ENCODE results near the gene MAB21L1.

DNA sequence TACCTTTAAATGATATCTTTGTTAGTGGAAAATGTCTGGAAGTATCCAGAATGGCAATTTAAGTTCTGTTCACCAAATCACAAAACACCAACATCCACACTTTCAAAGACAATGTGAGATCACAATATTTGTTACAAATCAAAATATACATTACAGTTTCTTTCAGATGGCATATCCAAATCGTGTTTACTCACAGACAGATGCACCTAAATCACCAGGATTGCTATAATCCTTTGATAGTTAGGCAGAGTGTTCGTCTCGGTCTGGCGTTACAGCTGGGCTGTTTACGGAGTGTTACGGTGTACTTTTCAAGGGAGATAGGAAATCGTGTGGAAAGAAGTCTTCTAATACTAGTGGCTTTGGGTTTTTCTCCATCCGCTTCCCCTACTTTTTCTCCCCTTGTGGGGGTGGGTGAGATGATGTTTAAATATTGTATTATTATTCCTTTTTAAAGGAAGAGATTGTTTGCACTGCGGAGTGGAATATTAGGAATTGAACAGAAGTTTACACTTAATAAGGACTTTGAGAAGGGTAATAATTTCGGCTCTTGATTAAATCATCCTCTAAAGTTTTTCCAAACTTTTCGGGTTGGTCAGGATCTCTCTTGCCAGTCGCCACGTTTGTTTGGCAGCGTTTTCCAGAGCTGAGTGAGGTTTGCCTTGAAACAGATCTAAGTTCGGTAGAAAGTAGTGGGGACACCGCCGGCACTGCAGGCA lies 1.8 kb downstream of the MAB21L1 start:
- TF ChIP-seq, protein P1, sequence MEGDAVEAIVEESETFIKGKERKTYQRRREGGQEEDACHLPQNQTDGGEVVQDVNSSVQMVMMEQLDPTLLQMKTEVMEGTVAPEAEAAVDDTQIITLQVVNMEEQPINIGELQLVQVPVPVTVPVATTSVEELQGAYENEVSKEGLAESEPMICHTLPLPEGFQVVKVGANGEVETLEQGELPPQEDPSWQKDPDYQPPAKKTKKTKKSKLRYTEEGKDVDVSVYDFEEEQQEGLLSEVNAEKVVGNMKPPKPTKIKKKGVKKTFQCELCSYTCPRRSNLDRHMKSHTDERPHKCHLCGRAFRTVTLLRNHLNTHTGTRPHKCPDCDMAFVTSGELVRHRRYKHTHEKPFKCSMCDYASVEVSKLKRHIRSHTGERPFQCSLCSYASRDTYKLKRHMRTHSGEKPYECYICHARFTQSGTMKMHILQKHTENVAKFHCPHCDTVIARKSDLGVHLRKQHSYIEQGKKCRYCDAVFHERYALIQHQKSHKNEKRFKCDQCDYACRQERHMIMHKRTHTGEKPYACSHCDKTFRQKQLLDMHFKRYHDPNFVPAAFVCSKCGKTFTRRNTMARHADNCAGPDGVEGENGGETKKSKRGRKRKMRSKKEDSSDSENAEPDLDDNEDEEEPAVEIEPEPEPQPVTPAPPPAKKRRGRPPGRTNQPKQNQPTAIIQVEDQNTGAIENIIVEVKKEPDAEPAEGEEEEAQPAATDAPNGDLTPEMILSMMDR (IDR thresholded peaks at IDR 0.05): no peak
- peak; percentile 53 for TF ChIP-seq EZH2 (IDR thresholded peaks at IDR 0.05; ENCODE audit: borderline replicate concordance, insufficient read depth, low read depth, low read length, poor library complexity, severe bottlenecking)
